ENCODE measurements around the gene BMPR2. TPM values are rescaled to one million over a fixed set of nuclear protein-coding genes. Genes with fewer than 3 reads are reported as not detected.
A peak's percentile ranks its signal among the peaks of the same experiment; 100 is the strongest.
"Not testable (repeated sequence)": the region's sequence is repeated elsewhere in the genome, so short reads cannot be mapped to it uniquely, and the experiment has no call there.

The BMPR2 gene
- polyA plus RNA-seq, 12 donors: 30.8 to 50.1 (median 38.8) TPM; not detected in 1

DNA sequence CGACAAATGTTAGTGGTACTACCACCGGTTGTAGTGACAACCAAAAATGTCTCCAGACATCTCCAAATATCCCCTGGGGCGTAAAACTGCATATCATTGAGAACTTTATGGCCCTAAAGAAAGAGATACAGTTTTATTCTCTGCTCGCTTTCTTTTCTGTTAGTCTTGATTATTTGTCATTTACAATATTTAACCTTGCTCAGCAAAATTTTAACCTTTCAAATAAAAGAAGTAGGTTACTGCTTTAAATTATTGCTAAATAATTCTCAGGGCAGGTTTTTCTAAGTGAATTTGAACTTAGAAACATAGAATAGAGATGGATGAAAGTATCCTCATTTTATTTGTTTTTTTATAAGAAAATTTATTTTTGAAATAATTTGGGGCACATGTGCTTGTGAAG, 67.9 kb downstream of the BMPR2 start:
- no peak for DNase-seq

DNA sequence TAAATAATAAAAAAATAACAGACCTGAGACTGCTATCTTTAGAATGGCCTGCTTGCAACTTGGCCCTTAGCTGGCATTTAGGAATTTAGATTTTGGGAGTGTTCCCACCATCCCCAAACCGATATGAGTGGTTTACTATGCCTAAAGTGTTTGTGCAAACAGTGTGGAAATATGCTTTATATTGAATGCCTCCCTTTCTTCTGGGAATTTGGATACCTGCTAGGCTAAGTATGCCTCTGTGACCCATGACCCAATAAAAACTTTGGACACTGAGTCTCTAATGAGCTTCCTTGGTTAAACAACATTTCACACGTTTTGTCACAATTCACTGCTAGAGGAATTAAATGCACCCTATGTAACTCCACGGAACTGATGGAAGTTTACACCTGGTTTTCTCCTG, 73.2 kb downstream of the BMPR2 start:
- DNase-seq: no peak

DNA sequence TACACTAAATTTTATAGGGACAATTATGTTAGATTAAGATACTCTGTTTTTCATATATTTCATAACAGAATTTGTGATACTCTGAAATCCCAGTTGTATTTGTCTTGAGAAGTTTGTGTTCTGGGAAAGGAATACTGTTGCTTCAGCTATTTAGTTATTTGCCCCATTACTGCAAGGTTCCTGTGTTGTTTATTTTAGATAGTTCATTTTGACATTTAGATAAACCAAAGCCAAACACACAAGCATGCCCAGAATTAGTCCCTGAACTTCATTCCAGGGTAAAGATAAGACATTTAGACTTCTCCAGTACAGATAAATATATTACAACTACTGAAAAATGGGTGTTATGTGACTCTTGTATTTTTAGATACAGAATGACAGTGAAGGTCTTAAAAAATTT, 74.7 kb downstream of the BMPR2 start:
- DNase-seq: no peak

DNA sequence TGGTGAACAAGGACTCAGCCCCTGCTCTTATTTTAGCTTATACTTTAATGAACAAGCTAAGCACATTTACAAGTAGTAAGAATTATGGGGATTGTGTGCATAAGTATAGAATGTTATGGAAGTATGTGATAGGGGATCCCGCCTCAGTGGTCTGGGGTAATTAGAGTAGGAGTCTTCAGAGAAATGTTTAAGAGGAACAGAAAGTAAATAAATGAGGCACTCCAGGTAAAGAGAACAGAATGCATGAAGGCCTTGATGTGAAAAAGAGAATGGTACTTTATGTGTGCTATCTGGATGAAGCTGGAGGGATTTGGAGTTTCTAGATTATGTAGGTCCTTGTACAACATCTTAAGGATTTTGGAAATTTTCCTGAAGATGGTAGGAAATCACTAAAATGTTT, 76.6 kb downstream of the BMPR2 start:
- no peak for DNase-seq

DNA sequence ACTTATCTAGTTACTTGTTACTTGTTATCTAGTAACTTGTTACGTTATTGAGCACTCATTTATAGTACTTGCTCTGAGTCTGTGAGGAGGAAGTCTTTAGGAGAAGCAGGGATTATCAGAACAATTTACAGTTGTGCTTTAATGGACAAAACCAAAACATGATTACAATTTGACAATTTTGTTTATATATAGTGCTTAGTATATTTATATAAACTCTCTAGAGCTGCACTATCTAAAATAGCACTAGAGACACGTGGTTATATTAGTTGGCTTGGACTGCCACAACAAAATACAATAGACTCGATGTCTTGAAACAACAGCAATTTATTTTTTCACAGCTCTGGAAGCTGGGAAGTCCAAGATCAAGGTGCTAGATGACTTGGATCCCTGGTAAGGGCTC, 78.4 kb downstream of the BMPR2 start:
- no peak for DNase-seq

DNA sequence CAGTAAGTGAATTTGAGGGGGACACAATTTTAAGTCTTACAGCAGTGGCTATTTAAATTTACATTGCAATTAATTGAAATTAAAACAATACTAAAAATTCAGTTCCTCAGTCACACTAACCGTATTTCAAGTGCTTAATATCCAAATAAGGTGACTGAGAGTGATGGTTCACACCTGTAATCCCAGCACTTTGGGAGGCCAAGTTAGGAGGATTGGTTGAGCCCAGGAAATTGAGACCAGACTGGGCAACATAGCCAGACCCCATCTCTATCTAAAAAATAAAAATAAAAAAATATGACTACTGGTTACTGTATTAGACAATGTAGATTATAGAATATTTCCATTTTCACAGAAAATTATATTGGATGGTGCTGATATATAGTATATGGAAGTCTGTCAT, 79.0 kb downstream of the BMPR2 start:
- DNase-seq: no peak

DNA sequence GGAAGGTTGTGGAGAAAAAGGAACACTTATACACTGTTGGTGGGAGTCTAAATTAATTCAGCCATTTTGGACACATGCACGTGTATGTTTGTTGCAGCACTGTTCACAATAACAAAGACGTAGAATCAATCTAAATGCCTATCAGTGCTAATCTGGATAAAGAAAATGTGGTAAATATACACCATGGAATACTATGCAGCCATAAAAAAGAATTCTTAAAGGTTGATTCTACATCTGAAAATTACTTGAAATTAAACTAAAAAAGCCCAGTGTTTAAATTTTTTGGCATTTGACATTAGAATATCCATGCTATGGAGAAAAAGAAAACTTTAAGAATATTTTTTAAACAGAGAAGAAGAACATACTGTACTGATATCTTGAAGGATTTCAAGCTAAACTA, 84.0 kb downstream of the BMPR2 start:
- no peak for DNase-seq

DNA sequence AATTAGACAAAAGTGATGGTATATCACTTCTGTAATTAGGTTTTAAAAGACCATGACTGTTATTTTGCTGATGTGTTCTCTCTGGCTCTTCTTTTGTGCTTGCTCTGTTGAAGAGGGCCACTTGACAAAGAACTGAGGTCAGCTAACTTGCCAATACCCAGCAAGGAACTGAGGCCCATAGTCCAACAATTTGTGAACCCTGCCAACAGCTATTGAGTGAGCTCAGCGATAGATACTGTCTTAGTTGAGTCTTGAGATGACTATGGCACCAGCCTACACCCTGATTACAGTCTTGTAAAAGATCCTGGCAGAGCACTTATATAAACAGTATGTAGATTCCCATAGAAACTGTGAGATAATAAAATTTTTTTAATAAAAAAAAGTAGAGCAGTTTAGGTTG, 103.0 kb downstream of the BMPR2 start:
- no peak for DNase-seq

DNA sequence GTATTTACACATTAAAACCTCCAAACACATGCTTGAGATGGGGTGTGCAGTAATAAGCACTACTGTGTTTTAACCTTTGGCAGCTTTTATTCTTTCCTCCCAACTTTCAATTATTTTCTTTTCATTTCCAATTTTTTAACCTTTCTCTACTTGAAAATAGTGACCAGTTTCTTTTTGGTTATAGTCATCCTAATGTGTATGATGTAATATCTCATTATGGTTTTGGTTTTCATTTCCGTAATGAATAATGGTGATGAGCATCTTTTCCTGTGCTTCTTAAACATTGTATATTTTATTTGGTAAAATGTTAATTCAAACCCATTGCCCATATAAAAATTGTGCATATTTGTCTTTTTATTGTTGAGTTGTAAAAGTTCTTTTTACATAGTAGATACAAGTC, 103.5 kb downstream of the BMPR2 start:
- no peak for DNase-seq

DNA sequence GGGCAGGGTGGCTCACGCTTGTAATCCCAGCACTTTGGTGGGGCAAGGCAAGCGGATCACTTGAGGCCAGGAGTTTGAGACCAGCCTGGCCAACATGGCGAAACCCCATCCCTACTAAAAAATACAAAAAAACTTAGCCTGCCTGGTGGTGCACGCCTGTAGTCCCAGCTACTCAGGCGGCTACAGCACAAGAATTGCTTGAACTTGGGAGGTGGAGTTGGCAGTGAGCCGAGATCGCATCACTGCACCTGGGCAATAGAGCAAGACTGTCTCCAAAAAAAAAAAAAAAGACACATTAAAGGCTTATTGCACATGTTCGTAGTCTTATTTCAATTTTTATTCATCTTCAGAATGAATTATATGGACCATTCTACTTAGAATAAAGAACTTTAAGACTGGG, 110.2 kb downstream of the BMPR2 start:
- DNase-seq: no peak

DNA sequence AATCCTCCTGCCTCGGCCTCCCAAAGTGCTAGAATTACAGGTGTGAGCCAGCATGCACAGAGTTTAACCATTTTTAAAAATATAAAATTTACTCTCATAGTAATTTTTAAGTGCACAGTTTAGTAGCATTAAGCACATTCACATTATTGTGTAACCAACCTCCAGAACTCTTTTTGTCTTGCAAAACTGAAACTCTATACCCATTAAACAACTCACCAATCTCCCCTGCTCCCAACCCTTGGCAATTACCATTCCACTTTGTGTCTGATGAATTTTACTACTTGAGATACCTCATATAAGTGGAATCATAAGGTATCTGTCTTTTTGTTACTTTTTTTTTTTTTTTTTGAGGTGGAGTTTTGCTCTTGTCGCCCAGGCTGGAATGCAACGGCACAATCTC, 112.5 kb downstream of the BMPR2 start:
- DNase-seq: no peak

DNA sequence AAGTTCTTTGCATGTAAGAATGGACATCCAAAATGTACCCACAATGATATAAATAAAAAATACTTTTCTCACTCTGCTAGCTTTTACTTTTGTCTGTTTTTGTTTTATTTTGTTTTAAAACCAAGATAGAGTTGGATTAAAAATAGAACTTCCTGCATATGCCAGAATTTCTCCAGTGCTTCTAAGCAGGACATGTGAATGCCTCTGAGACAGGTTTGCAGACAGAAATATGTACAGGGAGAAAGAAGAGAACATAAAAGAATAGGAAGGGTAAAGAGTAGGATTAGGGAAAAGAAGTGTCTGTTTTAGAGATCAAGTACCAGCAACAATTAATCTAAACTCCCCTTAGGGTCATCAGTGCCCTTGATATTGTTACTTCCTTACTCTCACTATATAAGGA, 114.4 kb downstream of the BMPR2 start:
- no peak for DNase-seq

DNA sequence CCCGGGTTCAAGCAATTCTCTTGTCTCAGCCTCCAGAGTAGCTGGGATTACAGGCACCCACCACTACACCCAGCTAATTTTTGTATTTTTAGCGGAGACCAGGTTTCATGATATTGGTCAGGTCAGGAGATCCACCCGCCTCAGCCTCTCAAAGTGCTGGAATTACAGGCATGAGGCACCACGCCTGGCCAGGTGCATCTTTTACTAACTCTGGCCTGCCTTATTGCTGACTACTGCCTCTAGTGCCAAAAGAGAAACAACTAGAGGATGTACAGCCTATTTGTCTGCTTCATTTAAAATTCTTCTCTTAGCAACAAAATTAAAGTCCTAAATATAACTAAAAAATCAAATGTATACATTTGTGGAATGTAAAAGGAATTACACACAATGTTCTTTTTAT, 115.4 kb downstream of the BMPR2 start:
- DNase-seq: no peak

DNA sequence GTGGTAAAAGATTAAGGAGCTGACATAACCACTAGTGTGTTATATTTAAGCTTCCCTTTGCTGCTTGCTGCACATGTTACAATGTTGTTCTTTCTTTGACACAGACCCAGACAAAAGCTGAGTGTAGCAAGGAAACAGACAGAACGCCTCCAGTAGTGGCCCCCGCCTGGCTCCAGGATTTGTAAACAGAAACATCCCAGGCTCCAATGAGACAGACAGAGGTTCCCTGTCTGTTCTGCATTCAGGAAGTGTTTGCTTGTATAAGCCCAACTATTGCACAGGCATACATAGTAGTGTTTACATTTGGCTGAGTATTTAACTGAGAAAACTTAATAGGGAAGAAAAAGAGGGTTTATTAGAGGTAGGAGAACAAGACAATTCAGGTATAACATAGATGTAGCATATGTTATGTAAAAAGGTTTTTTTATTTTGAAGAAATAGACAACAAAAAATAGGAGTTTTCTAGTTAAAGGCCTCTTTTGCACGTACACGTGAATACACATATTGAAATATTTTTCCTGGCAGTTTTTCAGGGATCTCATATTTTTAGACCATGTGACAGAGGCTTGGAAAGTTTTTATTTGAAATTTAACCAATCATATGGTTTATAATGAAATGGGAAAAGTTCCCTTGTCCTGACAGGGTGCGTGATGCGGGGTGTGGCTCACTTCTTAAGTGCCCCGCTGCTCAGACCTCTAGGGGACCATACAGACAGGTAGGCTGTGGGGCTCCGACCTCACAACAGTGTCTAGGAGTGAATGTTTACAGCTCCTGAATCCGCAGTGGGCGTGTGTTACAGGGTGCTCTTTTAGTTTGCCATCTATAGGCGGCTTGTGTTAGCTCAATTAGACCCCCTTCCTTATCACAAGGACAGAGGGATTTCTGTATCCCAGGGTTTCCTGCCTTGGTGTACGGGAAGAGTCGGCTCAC, 118.4 kb downstream of the BMPR2 start:
- peak; percentile 35 for DNase-seq

DNA sequence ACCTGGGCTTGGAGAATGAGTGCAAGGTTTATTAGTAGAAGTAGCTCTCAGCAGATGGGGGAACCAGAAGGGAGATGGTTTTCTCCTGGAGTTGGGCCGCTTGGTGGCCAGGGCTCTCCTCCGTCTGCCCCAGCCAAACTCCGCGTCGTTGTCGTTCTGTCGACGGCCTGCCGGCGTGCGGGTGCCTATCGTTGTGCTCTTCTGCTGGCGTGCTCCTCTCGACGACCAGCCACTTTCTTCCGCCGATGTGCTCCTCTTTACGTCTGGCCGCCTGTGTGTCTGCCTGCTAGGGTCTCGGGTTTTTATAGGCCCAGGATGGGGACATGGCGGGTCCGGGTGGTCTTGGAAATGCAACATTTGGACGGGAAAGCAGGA, 119.1 kb downstream of the BMPR2 start:
- DNase-seq: no peak

DNA sequence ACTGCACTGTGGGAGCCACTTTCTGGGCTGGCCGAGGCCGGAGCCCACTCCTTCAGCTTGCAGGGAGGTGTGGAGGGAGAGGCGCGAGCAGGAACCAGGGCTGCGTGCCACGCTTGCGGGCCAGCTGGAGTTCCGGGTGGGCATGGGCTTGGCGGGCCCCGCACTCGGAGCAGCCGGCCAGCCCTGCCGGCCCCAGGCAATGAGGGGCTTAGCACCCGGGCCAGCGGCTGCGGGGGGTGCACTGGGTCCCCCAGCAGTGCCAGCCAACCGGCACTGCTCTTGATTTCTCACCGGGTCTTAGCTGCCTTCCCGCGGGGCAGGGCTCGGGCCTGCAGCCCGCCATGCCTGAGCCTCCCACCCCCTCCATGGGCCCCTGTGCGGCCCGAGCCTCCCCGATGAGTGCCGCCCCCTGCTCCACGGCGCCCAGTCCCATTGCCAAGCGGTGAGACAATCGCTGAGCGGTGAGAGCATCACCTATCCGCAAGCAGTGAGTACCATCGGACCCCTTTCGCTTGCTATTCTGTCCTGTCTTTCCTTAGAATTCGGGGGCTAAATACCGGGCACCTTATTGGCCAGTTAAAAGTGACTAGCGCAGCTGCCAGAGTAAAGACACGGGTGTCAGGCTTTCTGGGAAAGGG, 120.8 kb downstream of the BMPR2 start:
- DNase-seq: not testable (repeated sequence)

DNA sequence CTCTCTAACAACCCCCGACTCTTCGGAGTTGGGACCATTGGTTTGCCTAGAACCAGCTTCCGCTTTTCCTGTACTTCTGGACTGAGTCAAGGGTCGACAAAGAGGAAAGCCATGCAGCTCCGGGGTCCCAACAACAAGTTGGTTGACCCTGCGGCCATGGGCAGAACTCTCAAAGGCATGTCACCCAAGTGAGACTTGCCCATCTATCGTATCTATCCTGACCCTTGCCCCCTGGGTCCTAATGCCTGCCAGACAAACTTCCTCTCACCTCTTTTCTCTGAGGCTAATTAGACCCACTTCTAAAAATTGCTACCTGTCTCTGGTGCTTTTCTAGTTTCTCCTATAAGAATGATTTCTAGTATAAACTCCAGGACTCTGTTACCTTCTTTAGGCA, 121.3 kb downstream of the BMPR2 start:
- not testable (repeated sequence) for DNase-seq

DNA sequence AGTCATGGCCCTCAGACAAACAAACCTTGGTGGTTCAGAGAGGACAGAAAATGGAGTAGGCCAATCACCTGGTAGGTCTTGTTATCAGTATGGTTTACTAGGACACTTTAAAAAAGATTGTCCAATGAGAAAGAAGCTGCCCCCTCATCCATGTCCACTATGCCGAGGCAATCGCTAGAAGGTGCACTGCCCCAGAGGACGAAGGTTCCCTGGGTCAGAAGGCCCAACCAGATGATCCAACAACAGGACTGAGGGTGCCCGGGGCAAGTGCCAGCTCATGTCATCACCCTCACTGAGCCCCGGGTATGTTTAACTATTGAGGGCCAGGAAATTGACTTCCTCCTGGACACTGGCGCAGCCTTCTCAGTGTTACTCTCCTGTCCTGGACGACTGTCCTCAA, 123.7 kb downstream of the BMPR2 start:
- not testable (repeated sequence) for DNase-seq

DNA sequence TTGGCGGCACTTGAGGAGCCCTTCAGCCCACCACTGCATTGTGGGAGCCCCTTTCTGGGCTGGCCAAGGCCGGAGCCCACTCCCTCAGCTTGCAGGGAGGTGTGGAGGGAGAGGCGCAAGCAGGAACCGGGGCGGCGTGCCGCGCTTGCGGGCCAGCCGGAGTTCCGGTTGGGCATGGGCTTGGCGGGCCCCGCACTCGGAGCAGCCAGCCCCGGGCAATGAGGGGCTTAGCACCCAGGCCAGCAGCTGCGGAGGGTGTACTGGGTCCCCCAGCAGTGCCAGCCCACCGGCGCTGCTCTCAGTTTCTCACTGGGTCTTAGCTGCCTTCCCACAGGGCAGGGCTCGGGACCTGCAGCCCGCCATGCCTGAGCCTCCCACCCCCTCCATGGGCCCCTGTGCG, 127.1 kb downstream of the BMPR2 start:
- DNase-seq: not testable (repeated sequence)

DNA sequence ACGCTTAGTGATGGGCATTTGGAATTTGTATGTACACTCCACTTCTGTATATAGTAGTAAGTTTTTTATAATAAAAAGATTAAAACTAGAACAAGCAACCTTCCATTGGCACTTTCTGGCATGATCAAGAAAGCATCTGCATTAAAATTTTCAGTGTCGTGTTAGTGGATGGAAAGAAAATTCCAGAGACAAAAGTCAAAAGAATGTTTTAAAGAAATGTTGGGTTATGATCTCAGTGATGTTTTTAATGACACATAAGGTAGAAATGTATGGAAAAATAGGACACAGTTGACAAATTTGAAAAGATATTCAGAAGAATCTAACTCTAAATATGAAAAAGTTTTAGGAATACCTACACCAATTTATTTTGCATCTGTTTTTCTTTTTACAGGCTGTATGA, 132.6 kb downstream of the BMPR2 start:
- DNase-seq: no peak

DNA sequence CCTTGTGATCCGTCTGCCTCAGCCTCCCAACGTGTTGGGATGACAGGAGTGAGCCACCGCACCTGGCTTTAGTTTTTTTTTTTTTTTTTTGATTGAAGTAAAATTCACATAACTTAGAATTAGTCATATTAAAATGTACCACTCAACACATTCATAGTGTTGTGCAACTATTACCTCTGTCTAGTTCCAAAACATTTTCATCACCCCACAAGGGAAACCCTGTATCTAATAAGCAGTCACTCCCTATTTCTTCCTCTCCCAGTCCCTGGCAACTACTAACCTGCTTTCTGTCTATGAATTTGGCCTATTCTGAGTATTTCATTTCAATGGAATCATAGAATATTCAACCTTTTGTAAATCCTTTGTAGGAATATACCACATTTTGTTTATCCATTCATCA, 134.8 kb downstream of the BMPR2 start:
- DNase-seq: no peak

DNA sequence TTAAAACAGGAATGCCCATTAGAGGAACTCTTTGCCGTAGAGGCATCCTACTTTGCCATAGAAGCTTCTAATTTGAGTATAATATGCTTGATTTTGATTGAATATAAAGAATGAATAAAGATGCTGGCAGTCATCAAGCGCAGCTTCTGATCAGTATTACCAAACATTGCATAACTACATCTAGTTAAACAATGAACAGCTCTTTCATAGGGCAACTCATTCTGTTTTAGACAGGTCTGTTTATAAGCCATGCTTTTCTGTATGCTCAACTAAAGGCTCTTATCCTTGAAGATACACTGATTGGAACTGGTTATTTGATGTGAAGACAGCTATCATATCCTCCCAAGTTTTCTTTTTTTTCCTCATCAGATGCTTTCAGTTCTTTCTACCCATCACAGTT, 136.0 kb downstream of the BMPR2 start:
- DNase-seq: no peak

DNA sequence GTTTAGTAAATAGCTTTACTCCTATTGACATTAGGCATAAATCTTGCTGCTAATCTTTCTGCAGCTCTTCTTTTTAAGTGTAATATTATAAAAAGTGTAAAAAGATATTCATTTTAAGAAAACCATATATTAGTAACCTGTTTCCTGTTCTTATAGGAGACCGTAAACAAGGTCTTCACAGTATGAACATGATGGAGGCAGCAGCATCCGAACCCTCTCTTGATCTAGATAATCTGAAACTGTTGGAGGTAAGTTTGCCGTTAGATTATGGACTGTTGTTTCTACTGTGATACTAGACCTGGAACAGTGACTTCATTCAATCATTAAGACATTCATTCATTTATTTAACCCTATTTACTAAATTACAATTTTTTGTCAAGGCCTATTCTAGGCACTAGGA, 138.6 kb downstream of the BMPR2 start:
- no peak for DNase-seq

DNA sequence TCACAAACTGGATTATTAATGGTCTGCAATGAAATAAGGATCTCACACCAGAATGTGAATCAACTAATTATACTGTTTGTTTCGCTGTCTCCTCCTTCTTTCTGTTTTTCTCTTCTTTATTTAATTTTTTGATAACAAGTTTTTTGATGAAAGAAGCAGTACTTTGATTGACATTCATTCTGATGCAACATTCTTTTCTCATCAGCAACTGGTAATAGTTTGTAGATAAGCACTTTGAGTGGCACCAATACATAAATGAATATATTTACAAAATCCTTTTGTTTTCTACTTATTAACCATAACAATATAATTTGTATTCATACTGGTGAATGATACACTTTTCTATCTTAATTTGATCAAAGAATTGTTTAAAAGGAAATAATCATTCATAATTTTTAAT, 143.3 kb downstream of the BMPR2 start:
- no peak for DNase-seq

All from muscle of arm (tissue), 12 donors.